ENCODE data around the gene CDC42BPA.

The CDC42BPA gene

DNA sequence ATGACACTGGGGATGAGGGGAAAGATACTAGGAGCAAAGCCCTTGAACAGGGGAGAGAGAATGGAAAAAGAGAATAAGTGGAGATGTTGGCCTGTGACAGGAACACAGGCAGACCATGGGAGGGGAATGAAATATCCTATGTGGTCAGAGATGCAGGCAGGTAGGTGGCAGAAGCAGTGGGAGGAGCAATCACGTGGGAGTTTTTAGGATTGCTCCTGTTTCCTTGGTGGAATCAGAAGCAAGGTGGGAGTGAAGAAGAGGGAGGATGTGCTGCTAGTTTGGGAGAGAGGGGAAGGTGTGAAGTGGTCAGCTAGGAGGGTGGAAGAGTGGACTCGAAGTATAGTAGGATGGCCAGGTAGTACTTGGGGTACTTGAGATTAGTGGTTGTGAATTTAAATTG lies 46.4 kb upstream of the CDC42BPA start:
- no peak overlapping the region for H3K9ac ChIP-seq (ENCODE audit: low read depth, low read length)
- no peaks in the 10 kb centered on the region for H3K36me3 ChIP-seq (ENCODE audit: insufficient read depth, low read length)
- no peaks in the 10 kb centered on the region for H4K20me1 ChIP-seq (ENCODE audit: insufficient read depth, low read length)
- ATAC-seq (ENCODE audit: insufficient read depth, low read depth) (no peak), DNase-seq (no peak)
- no peaks in the 10 kb centered on the region for H3K4me1 ChIP-seq (ENCODE audit: insufficient read depth, low read length)
- no peaks in the 10 kb centered on the region for H3K79me2 ChIP-seq (ENCODE audit: insufficient read depth, low read length)
- H3K27me3 ChIP-seq (ENCODE audit: insufficient read depth, low read length, poor library complexity), result no peaks in the 10 kb centered on the region
- no peak overlapping the region for H3K27ac ChIP-seq (ENCODE audit: low read length)
- no peak overlapping the region for H3K4me2 ChIP-seq (ENCODE audit: insufficient read depth, low read length)
- H2AFZ ChIP-seq (ENCODE audit: low read depth, low read length), result no peak overlapping the region
- H3K4me3 ChIP-seq (ENCODE audit: low read depth in 1 of 2, low read length in 2 of 2), result no peak overlapping the region
- TF ChIP-seq, protein P1, sequence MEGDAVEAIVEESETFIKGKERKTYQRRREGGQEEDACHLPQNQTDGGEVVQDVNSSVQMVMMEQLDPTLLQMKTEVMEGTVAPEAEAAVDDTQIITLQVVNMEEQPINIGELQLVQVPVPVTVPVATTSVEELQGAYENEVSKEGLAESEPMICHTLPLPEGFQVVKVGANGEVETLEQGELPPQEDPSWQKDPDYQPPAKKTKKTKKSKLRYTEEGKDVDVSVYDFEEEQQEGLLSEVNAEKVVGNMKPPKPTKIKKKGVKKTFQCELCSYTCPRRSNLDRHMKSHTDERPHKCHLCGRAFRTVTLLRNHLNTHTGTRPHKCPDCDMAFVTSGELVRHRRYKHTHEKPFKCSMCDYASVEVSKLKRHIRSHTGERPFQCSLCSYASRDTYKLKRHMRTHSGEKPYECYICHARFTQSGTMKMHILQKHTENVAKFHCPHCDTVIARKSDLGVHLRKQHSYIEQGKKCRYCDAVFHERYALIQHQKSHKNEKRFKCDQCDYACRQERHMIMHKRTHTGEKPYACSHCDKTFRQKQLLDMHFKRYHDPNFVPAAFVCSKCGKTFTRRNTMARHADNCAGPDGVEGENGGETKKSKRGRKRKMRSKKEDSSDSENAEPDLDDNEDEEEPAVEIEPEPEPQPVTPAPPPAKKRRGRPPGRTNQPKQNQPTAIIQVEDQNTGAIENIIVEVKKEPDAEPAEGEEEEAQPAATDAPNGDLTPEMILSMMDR (IDR thresholded peaks at IDR 0.05; ENCODE audit: borderline replicate concordance, extremely low read depth, low read length, poor library complexity, severe bottlenecking), result no peak
- no peak for TF ChIP-seq EZH2 (IDR thresholded peaks at IDR 0.05; ENCODE audit: borderline replicate concordance, low read depth, low read length, severe bottlenecking)
- H3K9me3 ChIP-seq (ENCODE audit: insufficient read depth, low read length, severe bottlenecking), result no peaks in the 10 kb centered on the region

DNA sequence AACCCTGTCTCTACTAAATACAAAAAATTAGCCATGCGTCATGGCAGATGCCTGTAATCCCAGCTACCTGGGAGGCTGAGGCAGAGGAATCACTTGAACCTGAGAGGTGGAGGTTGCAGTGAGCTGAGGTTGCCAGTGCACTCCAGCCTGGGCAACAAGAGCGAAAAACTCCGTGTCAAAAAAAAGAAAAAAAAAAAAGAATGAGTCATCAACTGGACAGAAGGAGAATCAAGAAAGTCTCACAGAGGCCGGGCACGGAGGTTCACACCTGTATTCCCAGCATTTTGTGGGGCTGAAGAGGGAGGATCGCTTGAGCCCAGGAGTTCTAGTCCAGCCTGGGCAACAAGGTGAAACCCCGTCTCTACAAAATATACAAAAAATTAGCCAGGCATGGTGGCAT lies 45.5 kb upstream of the CDC42BPA start:
- H4K20me1 ChIP-seq (ENCODE audit: insufficient read depth, low read length), result no peaks in the 10 kb centered on the region
- no peaks in the 10 kb centered on the region for H3K9me3 ChIP-seq (ENCODE audit: insufficient read depth, low read length, severe bottlenecking)
- DNase-seq (no peak), ATAC-seq (ENCODE audit: insufficient read depth, low read depth) (no peak)
- H3K79me2 ChIP-seq (ENCODE audit: insufficient read depth, low read length), result no peaks in the 10 kb centered on the region
- no peak overlapping the region for H3K4me2 ChIP-seq (ENCODE audit: insufficient read depth, low read length)
- TF ChIP-seq EZH2 (IDR thresholded peaks at IDR 0.05; ENCODE audit: borderline replicate concordance, low read depth, low read length, severe bottlenecking), result no peak
- TF ChIP-seq, protein P1 (IDR thresholded peaks at IDR 0.05; ENCODE audit: borderline replicate concordance, extremely low read depth, low read length, poor library complexity, severe bottlenecking), result no peak
- H3K4me1 ChIP-seq (ENCODE audit: insufficient read depth, low read length), result no peaks in the 10 kb centered on the region
- no peaks in the 10 kb centered on the region for H3K27me3 ChIP-seq (ENCODE audit: insufficient read depth, low read length, poor library complexity)
- H2AFZ ChIP-seq (ENCODE audit: low read depth, low read length), result no peak overlapping the region
- H3K4me3 ChIP-seq (ENCODE audit: low read depth in 1 of 2, low read length in 2 of 2), result no peak overlapping the region
- H3K36me3 ChIP-seq (ENCODE audit: insufficient read depth, low read length), result no peaks in the 10 kb centered on the region
- H3K9ac ChIP-seq (ENCODE audit: low read depth, low read length), result no peak overlapping the region
- no peak overlapping the region for H3K27ac ChIP-seq (ENCODE audit: low read length)

DNA sequence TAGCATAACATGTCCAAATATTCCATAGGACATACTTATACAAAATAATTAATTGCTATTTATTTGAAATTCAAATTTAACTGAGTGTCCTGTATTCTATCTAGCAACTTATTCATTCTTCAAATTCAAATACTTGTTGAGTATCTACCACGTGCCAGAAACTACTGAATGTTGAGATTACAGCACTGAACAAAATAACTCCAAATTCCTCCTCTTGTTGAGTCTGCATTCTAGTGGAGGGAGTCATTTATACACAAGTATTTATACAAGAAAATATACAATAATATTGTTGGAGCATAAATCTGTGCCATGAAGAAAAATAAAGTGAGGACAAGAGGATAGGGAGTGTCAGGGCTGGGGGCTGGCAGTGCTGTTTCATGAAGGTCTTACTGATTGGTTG lies 43.7 kb upstream of the CDC42BPA start:
- no peak for TF ChIP-seq EZH2 (IDR thresholded peaks at IDR 0.05; ENCODE audit: borderline replicate concordance, low read depth, low read length, severe bottlenecking)
- TF ChIP-seq, protein P1 (IDR thresholded peaks at IDR 0.05; ENCODE audit: borderline replicate concordance, extremely low read depth, low read length, poor library complexity, severe bottlenecking), result no peak

DNA sequence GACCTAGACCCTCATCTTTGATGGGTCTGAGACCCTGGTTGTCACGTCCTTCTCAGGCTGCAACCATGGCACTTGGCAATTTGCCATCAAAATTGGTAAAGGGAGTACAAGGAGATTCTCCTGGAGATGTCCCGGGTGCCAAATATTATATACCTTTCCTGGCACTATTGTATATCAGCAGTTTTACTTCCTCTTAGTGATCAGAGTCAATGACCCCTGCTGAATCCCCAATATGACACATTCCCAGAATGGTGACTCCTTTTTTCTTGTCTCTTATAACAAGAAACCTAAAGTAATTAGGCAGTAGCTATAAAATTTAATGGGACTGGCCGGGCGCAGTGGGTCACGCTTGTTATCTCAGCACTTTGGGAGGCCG lies 39.6 kb upstream of the CDC42BPA start:
- Histone ChIP-seq H3K4me1 (ENCODE audit: insufficient read depth, low read length) (no peaks in the 10 kb centered on the region), H3K27ac (ENCODE audit: low read length) (no peak overlapping the region), H3K36me3 (ENCODE audit: insufficient read depth, low read length) (no peaks in the 10 kb centered on the region), H3K9me3 (ENCODE audit: insufficient read depth, low read length, severe bottlenecking) (no peaks in the 10 kb centered on the region), H3K27me3 (ENCODE audit: insufficient read depth, low read length, poor library complexity) (no peaks in the 10 kb centered on the region), H3K4me3 (ENCODE audit: low read depth in 1 of 2, low read length in 2 of 2) (no peak overlapping the region), H2AFZ (ENCODE audit: low read depth, low read length) (no peak overlapping the region), H3K9ac (ENCODE audit: low read depth, low read length) (no peak overlapping the region), H3K79me2 (ENCODE audit: insufficient read depth, low read length) (no peaks in the 10 kb centered on the region), H4K20me1 (ENCODE audit: insufficient read depth, low read length) (no peaks in the 10 kb centered on the region), H3K4me2 (ENCODE audit: insufficient read depth, low read length) (no peak overlapping the region)
- no peak for ATAC-seq (ENCODE audit: insufficient read depth, low read depth)
- DNase-seq, result no peak
- TF ChIP-seq, protein P1 (IDR thresholded peaks at IDR 0.05; ENCODE audit: borderline replicate concordance, extremely low read depth, low read length, poor library complexity, severe bottlenecking), result no peak
- TF ChIP-seq EZH2 (IDR thresholded peaks at IDR 0.05; ENCODE audit: borderline replicate concordance, low read depth, low read length, severe bottlenecking), result no peak

More for the DNA sequence above, 43.7 kb upstream of the CDC42BPA start:
- ATAC-seq (ENCODE audit: insufficient read depth, low read depth), result no peak
- H3K9me3 ChIP-seq (ENCODE audit: insufficient read depth, low read length, severe bottlenecking), result no peaks in the 10 kb centered on the region
- DNase-seq, result no peak
- no peak overlapping the region for H2AFZ ChIP-seq (ENCODE audit: low read depth, low read length)
- H3K4me2 ChIP-seq (ENCODE audit: insufficient read depth, low read length), result no peak overlapping the region
- no peaks in the 10 kb centered on the region for H3K36me3 ChIP-seq (ENCODE audit: insufficient read depth, low read length)
- H3K4me1 ChIP-seq (ENCODE audit: insufficient read depth, low read length), result no peaks in the 10 kb centered on the region
- no peak overlapping the region for H3K9ac ChIP-seq (ENCODE audit: low read depth, low read length)
- no peaks in the 10 kb centered on the region for H3K27me3 ChIP-seq (ENCODE audit: insufficient read depth, low read length, poor library complexity)
- H3K79me2 ChIP-seq (ENCODE audit: insufficient read depth, low read length), result no peaks in the 10 kb centered on the region
- H3K27ac ChIP-seq (ENCODE audit: low read length), result no peak overlapping the region
- H3K4me3 ChIP-seq (ENCODE audit: low read depth in 1 of 2, low read length in 2 of 2), result no peak overlapping the region
- H4K20me1 ChIP-seq (ENCODE audit: insufficient read depth, low read length), result no peaks in the 10 kb centered on the region
